GM12892 (cell line): ENCODE data around the gene MET.
"Not testable (repeated sequence)": the region's sequence is repeated elsewhere in the genome, so short reads cannot be mapped to it uniquely, and the experiment has no call there.

Source experiments
- DNase-seq: peaks from one replicate; pipeline ENCODE4 v3.0.0; 2011; ENCODE audit not compliant: insufficient read length
- FAIRE-seq: peaks from 2 replicates; lab custom pipeline; 2011; peaks lifted over from hg19 to GRCh38; lab: Jason Lieb, UNC
- POLR2A ChIP-seq: IDR thresholded peaks from 2 replicates; pipeline ENCODE4 v1.6.1; 2011; ENCODE audit warnings: low read depth, low read length, control low read depth
- POLR2AphosphoS5 ChIP-seq: IDR thresholded peaks from 2 replicates; pipeline ENCODE4 v1.6.1; 2011; ENCODE audit warnings: low read depth, low read length, control low read depth
- TAF1 ChIP-seq: IDR thresholded peaks from 2 replicates; pipeline ENCODE4 v1.6.1; 2011; ENCODE audit warnings: low read depth, mild to moderate bottlenecking, control low read depth, low read length, borderline replicate concordance

The MET gene

GRCh38 chr7:116644628-116645027, 27.4 kb upstream of the MET start:
- TF ChIP-seq POLR2A = no peak
- no peak for FAIRE-seq
- DNase-seq = no peak

- DNase-seq = no peak
- TF ChIP-seq POLR2A = no peak
- TF ChIP-seq TAF1 = no peak
- TF ChIP-seq POLR2AphosphoS5 = no peak
- no peak for FAIRE-seq
Measured at GRCh38 chr7:116647290-116647689, 24.7 kb upstream of the MET start.

- DNase-seq = no peak
- no peak for FAIRE-seq
- TF ChIP-seq POLR2AphosphoS5 = no peak
Measured at GRCh38 chr7:116647861-116648260, 24.1 kb upstream of the MET start.

GRCh38 chr7:116650436-116650835, 21.6 kb upstream of the MET start:
- TF ChIP-seq TAF1 = no peak
- no peak for TF ChIP-seq POLR2AphosphoS5
- no peak for TF ChIP-seq POLR2A
- FAIRE-seq = no peak
- DNase-seq = no peak

- no peak for FAIRE-seq
- no peak for DNase-seq
- TF ChIP-seq TAF1 = no peak
- TF ChIP-seq POLR2AphosphoS5 = no peak
- no peak for TF ChIP-seq POLR2A
Measured at GRCh38 chr7:116652793-116653192, 19.2 kb upstream of the MET start.

- FAIRE-seq (no peak), DNase-seq (no peak)
- TF ChIP-seq POLR2AphosphoS5 (no peak), POLR2A (no peak), TAF1 (no peak)
Measured at GRCh38 chr7:116653204-116653603, 18.8 kb upstream of the MET start.

GRCh38 chr7:116653646-116654045, 18.4 kb upstream of the MET start:
- no peak for DNase-seq
- FAIRE-seq = no peak
- no peak for TF ChIP-seq POLR2A
- no peak for TF ChIP-seq TAF1
- TF ChIP-seq POLR2AphosphoS5 = no peak

GRCh38 chr7:116659248-116659647, 12.7 kb upstream of the MET start:
- DNase-seq, FAIRE-seq: not testable (repeated sequence)

GRCh38 chr7:116661865-116662264, 10.1 kb upstream of the MET start:
- no peak for TF ChIP-seq POLR2AphosphoS5
- DNase-seq (no peak), FAIRE-seq (no peak)

- FAIRE-seq (no peak), DNase-seq (no peak)
- TF ChIP-seq TAF1 (no peak), POLR2AphosphoS5 (no peak), POLR2A (no peak)
Measured at GRCh38 chr7:116663744-116664143, 8.3 kb upstream of the MET start.

GRCh38 chr7:116665332-116665996, 6.5 kb upstream of the MET start:
- FAIRE-seq (no peak), DNase-seq (no peak)
- TF ChIP-seq POLR2AphosphoS5 (no peak), POLR2A (no peak), TAF1 (no peak)

- no peak for TF ChIP-seq POLR2AphosphoS5
- no peak for TF ChIP-seq POLR2A
- no peak for TF ChIP-seq TAF1
- DNase-seq = no peak
- no peak for FAIRE-seq
Measured at GRCh38 chr7:116669769-116670168, 2.2 kb upstream of the MET start.

- TF ChIP-seq POLR2AphosphoS5 (no peak), POLR2A (no peak), TAF1 (no peak)
- no peak for FAIRE-seq
- no peak for DNase-seq
Measured at GRCh38 chr7:116670409-116671015, 1.5 kb upstream of the MET start.
